GM12892 (cell line): Measurements from ENCODE around the gene FAM20C.

Experiments used
- DNase-seq: peaks from one replicate; pipeline ENCODE4 v3.0.0; 2011; ENCODE audit not compliant: insufficient read length
- FAIRE-seq: peaks from 2 replicates; lab custom pipeline; 2011; peaks lifted over from hg19 to GRCh38; lab: Jason Lieb, UNC
- POLR2A ChIP-seq: IDR thresholded peaks from 2 replicates; pipeline ENCODE4 v1.6.1; 2011; ENCODE audit warnings: low read depth, low read length, control low read depth
- POLR2AphosphoS5 ChIP-seq: IDR thresholded peaks from 2 replicates; pipeline ENCODE4 v1.6.1; 2011; ENCODE audit warnings: low read depth, low read length, control low read depth
- TAF1 ChIP-seq: IDR thresholded peaks from 2 replicates; pipeline ENCODE4 v1.6.1; 2011; ENCODE audit warnings: low read depth, mild to moderate bottlenecking, control low read depth, low read length, borderline replicate concordance

FAM20C gene

GRCh38 chr7:210401-210925 lies 18.1 kb downstream of the FAM20C start:
- FAIRE-seq, result no peak

GRCh38 chr7:211033-211714 lies 18.8 kb downstream of the FAM20C start:
- no peak for TF ChIP-seq TAF1
- no peak for TF ChIP-seq POLR2A
- no peak for TF ChIP-seq POLR2AphosphoS5
- FAIRE-seq (no peak), DNase-seq (no peak)

More at GRCh38 chr7:210401-210925, 18.1 kb downstream of the FAM20C start:
- TF ChIP-seq POLR2AphosphoS5 (no peak), POLR2A (no peak), TAF1 (no peak)
- DNase-seq, result no peak

GRCh38 chr7:211715-212058 lies 19.3 kb downstream of the FAM20C start:
- FAIRE-seq (no peak), DNase-seq (no peak)
- no peak for TF ChIP-seq TAF1

- DNase-seq (no peak), FAIRE-seq (no peak)
- no peak for TF ChIP-seq POLR2AphosphoS5
- TF ChIP-seq POLR2A, result no peak
- TF ChIP-seq TAF1, result no peak
Measured at GRCh38 chr7:212754-213153, 20.4 kb downstream of the FAM20C start.

- TF ChIP-seq POLR2A (no peak), TAF1 (no peak), POLR2AphosphoS5 (no peak)
- FAIRE-seq (no peak), DNase-seq (no peak)
Measured at GRCh38 chr7:213324-213993, 21.1 kb downstream of the FAM20C start.

GRCh38 chr7:214410-215212 lies 22.2 kb downstream of the FAM20C start:
- FAIRE-seq (no peak), DNase-seq (no peak)
- TF ChIP-seq POLR2A (no peak), TAF1 (no peak), POLR2AphosphoS5 (no peak)

- TF ChIP-seq POLR2AphosphoS5 (no peak), TAF1 (no peak), POLR2A (no peak)
- DNase-seq (no peak), FAIRE-seq (no peak)
Measured at GRCh38 chr7:216360-217300, 24.3 kb downstream of the FAM20C start.

DNA sequence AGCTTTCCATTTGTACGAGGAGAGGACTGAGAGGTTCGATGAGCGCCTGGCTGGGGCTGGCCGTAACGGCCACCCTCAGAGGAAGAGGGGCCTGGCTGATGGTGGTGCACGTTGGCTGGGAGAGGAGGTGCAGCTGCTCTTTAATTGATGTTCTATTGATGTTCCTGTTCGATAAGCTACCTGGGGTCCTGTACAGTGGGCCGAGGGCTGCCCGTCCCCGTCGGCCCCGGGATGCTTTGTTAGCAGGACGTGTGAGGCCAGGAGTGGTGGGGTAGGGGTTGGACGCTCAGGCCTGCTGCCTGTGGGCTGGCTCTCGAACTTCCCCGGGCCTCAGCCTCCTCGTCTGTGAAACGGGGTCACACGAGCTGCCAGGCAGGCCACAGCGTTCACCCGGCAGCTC lies 25.4 kb downstream of the FAM20C start:
- FAIRE-seq (no peak), DNase-seq (no peak)
- no peak for TF ChIP-seq TAF1
- no peak for TF ChIP-seq POLR2A
- TF ChIP-seq POLR2AphosphoS5, result no peak

- FAIRE-seq (no peak), DNase-seq (no peak)
- TF ChIP-seq POLR2A (no peak), TAF1 (no peak), POLR2AphosphoS5 (no peak)
Measured at GRCh38 chr7:218316-218715, 25.9 kb downstream of the FAM20C start.

DNA sequence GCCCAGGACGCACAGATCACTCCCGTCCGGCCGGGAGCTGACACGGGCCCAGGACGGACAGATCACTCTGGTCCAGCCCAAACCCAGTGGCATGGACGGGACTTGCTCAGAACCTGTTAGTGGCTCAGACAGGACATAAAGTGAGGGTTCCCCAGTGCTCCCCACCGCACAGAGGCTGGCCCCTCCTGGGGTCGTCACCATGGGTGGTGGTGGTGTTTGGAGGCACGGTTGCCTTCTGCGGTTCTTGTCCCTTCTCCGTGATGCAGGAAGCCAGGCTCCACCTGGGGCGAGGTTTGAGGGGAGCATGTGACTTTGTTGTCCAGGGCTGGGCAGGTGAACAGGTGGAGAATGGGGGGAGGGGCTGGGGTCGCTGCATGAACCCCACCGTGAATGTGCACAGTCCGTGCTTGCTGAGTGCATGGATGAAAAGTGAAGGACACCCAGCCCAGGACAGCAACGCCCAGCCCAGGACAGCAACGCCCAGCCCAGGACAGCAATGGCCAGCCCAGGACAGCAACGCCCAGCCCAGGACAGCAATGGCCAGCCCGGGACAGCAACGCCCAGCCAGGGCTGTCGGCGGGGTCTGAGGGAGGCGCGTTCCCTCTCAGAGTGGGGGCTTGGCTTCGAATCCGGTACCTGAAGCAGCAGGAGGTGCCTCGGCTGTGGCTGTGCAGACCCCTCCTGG lies 26.7 kb downstream of the FAM20C start:
- FAIRE-seq (no peak), DNase-seq (no peak)
- no peak for TF ChIP-seq POLR2A
- no peak for TF ChIP-seq POLR2AphosphoS5
- no peak for TF ChIP-seq TAF1
